ENCODE measurements around the gene ALK. TPM values are rescaled to one million over a fixed set of nuclear protein-coding genes. Genes with fewer than 3 reads are reported as not detected.

ALK gene
- total and polyA plus RNA-seq, 2 experiments from 2014 or later, result 0.35 TPM; not detected in 1

DNA sequence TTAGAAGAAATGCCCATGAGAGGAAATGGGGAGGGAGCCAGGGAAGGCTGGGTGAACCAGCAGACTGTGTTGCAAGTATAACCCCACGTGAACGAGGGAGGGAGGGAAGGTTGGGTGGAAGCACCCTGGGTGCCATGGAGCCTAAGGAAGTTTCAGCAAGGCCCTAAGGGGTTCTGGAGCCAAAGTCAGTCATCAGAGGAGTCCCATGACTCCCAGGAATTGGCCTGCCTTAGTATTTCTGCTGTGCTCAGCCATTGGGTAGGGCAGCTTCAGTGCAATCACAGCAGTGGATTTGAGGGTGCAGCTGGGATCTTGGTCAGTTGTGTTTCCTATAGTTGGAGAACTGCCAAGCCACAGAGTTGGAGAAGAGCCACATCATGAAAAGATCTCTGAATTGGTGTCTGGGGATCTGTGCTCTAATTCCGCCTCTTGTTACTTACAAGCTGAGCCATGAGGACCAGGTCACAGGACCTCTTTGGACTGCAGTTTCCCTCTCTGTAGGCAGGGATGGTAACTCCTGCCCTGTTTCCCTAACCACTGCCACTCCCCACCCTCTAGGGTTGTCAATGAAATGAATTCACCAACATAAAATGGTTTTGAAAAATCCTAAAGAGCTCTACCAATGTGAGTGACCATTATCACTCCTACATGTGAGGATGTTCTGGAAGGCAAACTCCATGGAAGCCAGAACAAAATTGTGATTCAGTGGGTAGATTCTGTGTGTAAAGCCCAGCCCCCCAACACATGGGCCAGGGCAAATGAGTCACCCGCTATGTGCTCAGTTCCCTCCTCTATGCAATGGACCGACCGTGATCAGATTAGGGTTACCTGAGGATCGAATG is 697.3 kb downstream of the ALK start:
- ATAC-seq (no peak), DNase-seq (ENCODE audit: low spot score) (no peak)
- Mint-ChIP-seq H3K4me3 (no peak overlapping the region), H3K27me3 (ENCODE audit: insufficient read depth, low read depth, poor library complexity) (peaks cover 8% of the 10 kb centered on the region), H3K36me3 (ENCODE audit: low read depth) (no peaks in the 10 kb centered on the region), H3K4me1 (peaks cover 6% of the 10 kb centered on the region; the same call in 2 of the 3 replicates), H3K9me3 (no peaks in the 10 kb centered on the region), H3K27ac (no peak overlapping the region)
- no peaks in the 10 kb centered on the region for H3K27me3 ChIP-seq (ENCODE audit: insufficient read depth)
- no peak overlapping the region for H3K27ac ChIP-seq (ENCODE audit: low read depth)
- no peak overlapping the region for H3K4me2 ChIP-seq
- H2AFZ ChIP-seq, result no peak overlapping the region
- TF ChIP-seq ZNF114 (CRISPR knock-in tag; IDR thresholded peaks at IDR 0.05) (no peak), STAT1 (IDR thresholded peaks at IDR 0.05; ENCODE audit: unreplicated experiment) (no peak)
- no peaks in the 10 kb centered on the region for H3K36me3 ChIP-seq (ENCODE audit: insufficient read depth)
- H3K4me3 ChIP-seq, result no peak overlapping the region
- H3K79me2 ChIP-seq (replicated peaks; ENCODE audit: insufficient read depth), result no peaks in the 10 kb centered on the region
- no peaks in the 10 kb centered on the region for H3F3A ChIP-seq (replicated peaks; ENCODE audit: low read depth)
- H3K9me2 ChIP-seq (ENCODE audit: insufficient read depth), result no peaks in the 10 kb centered on the region
- no peaks in the 10 kb centered on the region for H4K20me1 ChIP-seq (replicated peaks; ENCODE audit: insufficient read depth)
- no peaks in the 10 kb centered on the region for H3K4me1 ChIP-seq (ENCODE audit: insufficient read depth)

DNA sequence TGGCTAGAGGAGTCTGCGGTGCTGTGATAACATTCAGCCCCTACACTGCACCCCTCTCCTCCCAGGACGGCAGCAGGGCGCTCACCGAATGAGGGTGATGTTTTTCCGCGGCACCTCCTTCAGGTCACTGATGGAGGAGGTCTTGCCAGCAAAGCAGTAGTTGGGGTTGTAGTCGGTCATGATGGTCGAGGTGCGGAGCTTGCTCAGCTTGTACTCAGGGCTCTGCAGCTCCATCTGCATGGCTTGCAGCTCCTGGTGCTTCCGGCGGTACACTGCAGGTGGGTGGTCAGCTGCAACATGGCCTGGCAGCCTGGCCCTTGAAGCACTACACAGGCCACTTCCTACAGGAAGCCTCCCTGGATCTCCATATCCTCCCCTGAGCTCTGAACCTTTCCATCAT is 698.1 kb downstream of the ALK start:
- H3K27ac Mint-ChIP-seq, result no peak overlapping the region
- H3K9me3 Mint-ChIP-seq, result no peaks in the 10 kb centered on the region
- no peaks in the 10 kb centered on the region for H3K36me3 ChIP-seq (ENCODE audit: insufficient read depth)
- H3K4me1 ChIP-seq (ENCODE audit: insufficient read depth), result no peaks in the 10 kb centered on the region
- ATAC-seq, result no peak
- no peaks in the 10 kb centered on the region for H3K27me3 ChIP-seq (ENCODE audit: insufficient read depth)
- H3K4me3 ChIP-seq, result no peak overlapping the region
- no peaks in the 10 kb centered on the region for H3K79me2 ChIP-seq (replicated peaks; ENCODE audit: insufficient read depth)
- no peaks in the 10 kb centered on the region for H3K9me2 ChIP-seq (ENCODE audit: insufficient read depth)
- H3K27me3 Mint-ChIP-seq (ENCODE audit: insufficient read depth, low read depth, poor library complexity), result peaks cover 6% of the 10 kb centered on the region
- no peak for DNase-seq (ENCODE audit: low spot score)
- H3K4me3 Mint-ChIP-seq, result no peak overlapping the region
- H3F3A ChIP-seq (replicated peaks; ENCODE audit: low read depth), result no peaks in the 10 kb centered on the region
- no peaks in the 10 kb centered on the region for H3K36me3 Mint-ChIP-seq (ENCODE audit: low read depth)
- H4K20me1 ChIP-seq (replicated peaks; ENCODE audit: insufficient read depth), result no peaks in the 10 kb centered on the region
- no peak overlapping the region for H3K4me2 ChIP-seq
- H3K4me1 Mint-ChIP-seq, result peaks cover 6% of the 10 kb centered on the region; the same call in 2 of the 3 replicates
- no peak overlapping the region for H3K27ac ChIP-seq (ENCODE audit: low read depth)
- no peak overlapping the region for H2AFZ ChIP-seq
- no peak for TF ChIP-seq STAT1 (IDR thresholded peaks at IDR 0.05; ENCODE audit: unreplicated experiment)
- TF ChIP-seq, protein P1, sequence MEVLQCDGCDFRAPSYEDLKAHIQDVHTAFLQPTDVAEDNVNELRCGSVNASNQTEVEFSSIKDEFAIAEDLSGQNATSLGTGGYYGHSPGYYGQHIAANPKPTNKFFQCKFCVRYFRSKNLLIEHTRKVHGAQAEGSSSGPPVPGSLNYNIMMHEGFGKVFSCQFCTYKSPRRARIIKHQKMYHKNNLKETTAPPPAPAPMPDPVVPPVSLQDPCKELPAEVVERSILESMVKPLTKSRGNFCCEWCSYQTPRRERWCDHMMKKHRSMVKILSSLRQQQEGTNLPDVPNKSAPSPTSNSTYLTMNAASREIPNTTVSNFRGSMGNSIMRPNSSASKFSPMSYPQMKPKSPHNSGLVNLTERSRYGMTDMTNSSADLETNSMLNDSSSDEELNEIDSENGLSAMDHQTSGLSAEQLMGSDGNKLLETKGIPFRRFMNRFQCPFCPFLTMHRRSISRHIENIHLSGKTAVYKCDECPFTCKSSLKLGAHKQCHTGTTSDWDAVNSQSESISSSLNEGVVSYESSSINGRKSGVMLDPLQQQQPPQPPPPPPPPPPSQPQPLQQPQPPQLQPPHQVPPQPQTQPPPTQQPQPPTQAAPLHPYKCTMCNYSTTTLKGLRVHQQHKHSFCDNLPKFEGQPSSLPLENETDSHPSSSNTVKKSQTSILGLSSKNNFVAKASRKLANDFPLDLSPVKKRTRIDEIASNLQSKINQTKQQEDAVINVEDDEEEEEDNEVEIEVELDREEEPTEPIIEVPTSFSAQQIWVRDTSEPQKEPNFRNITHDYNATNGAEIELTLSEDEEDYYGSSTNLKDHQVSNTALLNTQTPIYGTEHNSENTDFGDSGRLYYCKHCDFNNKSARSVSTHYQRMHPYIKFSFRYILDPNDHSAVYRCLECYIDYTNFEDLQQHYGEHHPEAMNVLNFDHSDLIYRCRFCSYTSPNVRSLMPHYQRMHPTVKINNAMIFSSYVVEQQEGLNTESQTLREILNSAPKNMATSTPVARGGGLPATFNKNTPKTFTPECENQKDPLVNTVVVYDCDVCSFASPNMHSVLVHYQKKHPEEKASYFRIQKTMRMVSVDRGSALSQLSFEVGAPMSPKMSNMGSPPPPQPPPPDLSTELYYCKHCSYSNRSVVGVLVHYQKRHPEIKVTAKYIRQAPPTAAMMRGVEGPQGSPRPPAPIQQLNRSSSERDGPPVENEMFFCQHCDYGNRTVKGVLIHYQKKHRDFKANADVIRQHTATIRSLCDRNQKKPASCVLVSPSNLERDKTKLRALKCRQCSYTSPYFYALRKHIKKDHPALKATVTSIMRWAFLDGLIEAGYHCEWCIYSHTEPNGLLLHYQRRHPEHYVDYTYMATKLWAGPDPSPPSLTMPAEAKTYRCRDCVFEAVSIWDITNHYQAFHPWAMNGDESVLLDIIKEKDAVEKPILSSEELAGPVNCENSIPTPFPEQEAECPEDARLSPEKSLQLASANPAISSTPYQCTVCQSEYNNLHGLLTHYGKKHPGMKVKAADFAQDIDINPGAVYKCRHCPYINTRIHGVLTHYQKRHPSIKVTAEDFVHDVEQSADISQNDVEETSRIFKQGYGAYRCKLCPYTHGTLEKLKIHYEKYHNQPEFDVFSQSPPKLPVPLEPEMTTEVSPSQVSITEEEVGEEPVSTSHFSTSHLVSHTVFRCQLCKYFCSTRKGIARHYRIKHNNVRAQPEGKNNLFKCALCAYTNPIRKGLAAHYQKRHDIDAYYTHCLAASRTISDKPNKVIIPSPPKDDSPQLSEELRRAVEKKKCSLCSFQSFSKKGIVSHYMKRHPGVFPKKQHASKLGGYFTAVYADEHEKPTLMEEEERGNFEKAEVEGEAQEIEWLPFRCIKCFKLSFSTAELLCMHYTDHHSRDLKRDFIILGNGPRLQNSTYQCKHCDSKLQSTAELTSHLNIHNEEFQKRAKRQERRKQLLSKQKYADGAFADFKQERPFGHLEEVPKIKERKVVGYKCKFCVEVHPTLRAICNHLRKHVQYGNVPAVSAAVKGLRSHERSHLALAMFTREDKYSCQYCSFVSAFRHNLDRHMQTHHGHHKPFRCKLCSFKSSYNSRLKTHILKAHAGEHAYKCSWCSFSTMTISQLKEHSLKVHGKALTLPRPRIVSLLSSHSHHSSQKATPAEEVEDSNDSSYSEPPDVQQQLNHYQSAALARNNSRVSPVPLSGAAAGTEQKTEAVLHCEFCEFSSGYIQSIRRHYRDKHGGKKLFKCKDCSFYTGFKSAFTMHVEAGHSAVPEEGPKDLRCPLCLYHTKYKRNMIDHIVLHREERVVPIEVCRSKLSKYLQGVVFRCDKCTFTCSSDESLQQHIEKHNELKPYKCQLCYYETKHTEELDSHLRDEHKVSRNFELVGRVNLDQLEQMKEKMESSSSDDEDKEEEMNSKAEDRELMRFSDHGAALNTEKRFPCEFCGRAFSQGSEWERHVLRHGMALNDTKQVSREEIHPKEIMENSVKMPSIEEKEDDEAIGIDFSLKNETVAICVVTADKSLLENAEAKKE (CRISPR knock-in tag; IDR thresholded peaks at IDR 0.05), result no peak
- no peak for TF ChIP-seq EZH2phosphoT487 (IDR thresholded peaks at IDR 0.05; ENCODE audit: unreplicated experiment)
- no peak for TF ChIP-seq POLR2AphosphoS5 (IDR thresholded peaks at IDR 0.05; ENCODE audit: low read depth)
- TF ChIP-seq, protein P2, sequence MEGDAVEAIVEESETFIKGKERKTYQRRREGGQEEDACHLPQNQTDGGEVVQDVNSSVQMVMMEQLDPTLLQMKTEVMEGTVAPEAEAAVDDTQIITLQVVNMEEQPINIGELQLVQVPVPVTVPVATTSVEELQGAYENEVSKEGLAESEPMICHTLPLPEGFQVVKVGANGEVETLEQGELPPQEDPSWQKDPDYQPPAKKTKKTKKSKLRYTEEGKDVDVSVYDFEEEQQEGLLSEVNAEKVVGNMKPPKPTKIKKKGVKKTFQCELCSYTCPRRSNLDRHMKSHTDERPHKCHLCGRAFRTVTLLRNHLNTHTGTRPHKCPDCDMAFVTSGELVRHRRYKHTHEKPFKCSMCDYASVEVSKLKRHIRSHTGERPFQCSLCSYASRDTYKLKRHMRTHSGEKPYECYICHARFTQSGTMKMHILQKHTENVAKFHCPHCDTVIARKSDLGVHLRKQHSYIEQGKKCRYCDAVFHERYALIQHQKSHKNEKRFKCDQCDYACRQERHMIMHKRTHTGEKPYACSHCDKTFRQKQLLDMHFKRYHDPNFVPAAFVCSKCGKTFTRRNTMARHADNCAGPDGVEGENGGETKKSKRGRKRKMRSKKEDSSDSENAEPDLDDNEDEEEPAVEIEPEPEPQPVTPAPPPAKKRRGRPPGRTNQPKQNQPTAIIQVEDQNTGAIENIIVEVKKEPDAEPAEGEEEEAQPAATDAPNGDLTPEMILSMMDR (conservative IDR thresholded peaks at IDR 0.05; ENCODE audit: low read depth in 2 of 2), result no peak
- no peak for TF ChIP-seq CREB1 (CRISPR knock-in tag; IDR thresholded peaks at IDR 0.05; ENCODE audit: low read depth)
- TF ChIP-seq, protein P3, sequence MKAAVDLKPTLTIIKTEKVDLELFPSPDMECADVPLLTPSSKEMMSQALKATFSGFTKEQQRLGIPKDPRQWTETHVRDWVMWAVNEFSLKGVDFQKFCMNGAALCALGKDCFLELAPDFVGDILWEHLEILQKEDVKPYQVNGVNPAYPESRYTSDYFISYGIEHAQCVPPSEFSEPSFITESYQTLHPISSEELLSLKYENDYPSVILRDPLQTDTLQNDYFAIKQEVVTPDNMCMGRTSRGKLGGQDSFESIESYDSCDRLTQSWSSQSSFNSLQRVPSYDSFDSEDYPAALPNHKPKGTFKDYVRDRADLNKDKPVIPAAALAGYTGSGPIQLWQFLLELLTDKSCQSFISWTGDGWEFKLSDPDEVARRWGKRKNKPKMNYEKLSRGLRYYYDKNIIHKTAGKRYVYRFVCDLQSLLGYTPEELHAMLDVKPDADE (IDR thresholded peaks at IDR 0.05), result no peak
- no peak for TF ChIP-seq JUNB (IDR thresholded peaks at IDR 0.05; ENCODE audit: unreplicated experiment)
- TF ChIP-seq ZNF114 (CRISPR knock-in tag; IDR thresholded peaks at IDR 0.05), result no peak
- TF ChIP-seq EZH2 (IDR thresholded peaks at IDR 0.05; ENCODE audit: low read depth, unreplicated experiment), result no peak
- no peak for TF ChIP-seq NANOG (IDR thresholded peaks at IDR 0.05; ENCODE audit: borderline replicate concordance)
- TF ChIP-seq ZNF331 (CRISPR knock-in tag; IDR thresholded peaks at IDR 0.05; ENCODE audit: low read depth), result no peak
